ENCODE measurements around the gene PDE7B. TPM values are rescaled to one million over a fixed set of nuclear protein-coding genes. Genes with fewer than 3 reads are reported as not detected.

Gene PDE7B
- total and polyA plus RNA-seq, 2 donors (not counting 1 experiment from before 2014, with no cell fraction given): 7.9 to 21.5 TPM

GRCh38 chr6:135850882-135851281, 619 bp upstream of the PDE7B start:
- DNase-seq (ENCODE audit: low read depth in 2 of 2): no peak
- no peaks in the 10 kb centered on the region for H3K27me3 ChIP-seq (ENCODE audit: control insufficient read depth, insufficient read depth, low read length)
- H2AFZ ChIP-seq (ENCODE audit: low read length): no peak overlapping the region
- H3K4me1 ChIP-seq (ENCODE audit: control insufficient read depth, extremely low read depth, insufficient read depth, low read length): peaks cover 3% of the 10 kb centered on the region
- H3K79me2 ChIP-seq (ENCODE audit: control insufficient read depth, insufficient read depth, low read length): no peaks in the 10 kb centered on the region
- peak overlapping the region; percentile 33 for H3K4me2 ChIP-seq (ENCODE audit: extremely low read depth, insufficient read depth, low read length)
- peak overlapping the region; percentile 50 for H3K27ac ChIP-seq (ENCODE audit: insufficient read depth, low read length)
- H4K20me1 ChIP-seq (ENCODE audit: control insufficient read depth, extremely low read depth, insufficient read depth, low read length): no peaks in the 10 kb centered on the region
- TF ChIP-seq EZH2 (IDR thresholded peaks at IDR 0.05; ENCODE audit: low read length, missing control alignments) (no peak), CTCF (conservative IDR thresholded peaks at IDR 0.05 in 1 of 2, IDR thresholded peaks at IDR 0.05 in 1 of 2; ENCODE audit: low read depth in 1 of 2, low read length in 2 of 2) (no peak)
- H3K36me3 ChIP-seq (ENCODE audit: control insufficient read depth, insufficient read depth, low read length): no peaks in the 10 kb centered on the region
- H3K9me3 ChIP-seq (ENCODE audit: control insufficient read depth, insufficient read depth, low read depth, low read length): no peaks in the 10 kb centered on the region
- H3K4me3 ChIP-seq (replicated peaks in 1 of 4; ENCODE audit: control extremely low read depth in 1 of 4, insufficient read depth in 1 of 4, low read depth in 3 of 4, low read length in 4 of 4): peak overlapping the region in 1 of 4 experiments; percentile 18
- H3K9ac ChIP-seq (ENCODE audit: insufficient read depth, low read length): no peak overlapping the region

- Histone ChIP-seq H3K9me3 (ENCODE audit: control insufficient read depth, insufficient read depth, low read depth, low read length) (no peaks in the 10 kb centered on the region), H3K4me3 (replicated peaks in 1 of 4; ENCODE audit: control extremely low read depth in 1 of 4, insufficient read depth in 1 of 4, low read depth in 3 of 4, low read length in 4 of 4) (peak overlapping the region; percentile 5 to 86 (median 52)), H3K27me3 (ENCODE audit: control insufficient read depth, insufficient read depth, low read length) (no peaks in the 10 kb centered on the region), H3K9ac (ENCODE audit: insufficient read depth, low read length) (no peak overlapping the region), H3K79me2 (ENCODE audit: control insufficient read depth, insufficient read depth, low read length) (no peaks in the 10 kb centered on the region), H3K4me2 (ENCODE audit: extremely low read depth, insufficient read depth, low read length) (peak overlapping the region; percentile 82), H3K4me1 (ENCODE audit: control insufficient read depth, extremely low read depth, insufficient read depth, low read length) (peaks cover 3% of the 10 kb centered on the region), H3K36me3 (ENCODE audit: control insufficient read depth, insufficient read depth, low read length) (no peaks in the 10 kb centered on the region), H2AFZ (ENCODE audit: low read length) (no peak overlapping the region), H3K27ac (ENCODE audit: insufficient read depth, low read length) (no peak overlapping the region), H4K20me1 (ENCODE audit: control insufficient read depth, extremely low read depth, insufficient read depth, low read length) (no peaks in the 10 kb centered on the region)
- peak in 1 of 2 donors; percentile 42 for DNase-seq (ENCODE audit: low read depth in 2 of 2)
- no peak for TF ChIP-seq CTCF (conservative IDR thresholded peaks at IDR 0.05 in 1 of 2, IDR thresholded peaks at IDR 0.05 in 1 of 2; ENCODE audit: low read depth in 1 of 2, low read length in 2 of 2)
- no peak for TF ChIP-seq EZH2 (IDR thresholded peaks at IDR 0.05; ENCODE audit: low read length, missing control alignments)
Measured at GRCh38 chr6:135852746-135853145, 1.2 kb downstream of the PDE7B start.

GRCh38 chr6:135853227-135853626, 1.7 kb downstream of the PDE7B start:
- Histone ChIP-seq H3K27me3 (ENCODE audit: control insufficient read depth, insufficient read depth, low read length) (no peaks in the 10 kb centered on the region), H3K9me3 (ENCODE audit: control insufficient read depth, insufficient read depth, low read depth, low read length) (no peaks in the 10 kb centered on the region), H3K79me2 (ENCODE audit: control insufficient read depth, insufficient read depth, low read length) (no peaks in the 10 kb centered on the region), H3K36me3 (ENCODE audit: control insufficient read depth, insufficient read depth, low read length) (no peaks in the 10 kb centered on the region), H2AFZ (ENCODE audit: low read length) (no peak overlapping the region), H3K4me1 (ENCODE audit: control insufficient read depth, extremely low read depth, insufficient read depth, low read length) (peaks cover 3% of the 10 kb centered on the region), H3K9ac (ENCODE audit: insufficient read depth, low read length) (no peak overlapping the region), H3K4me2 (ENCODE audit: extremely low read depth, insufficient read depth, low read length) (peak overlapping the region; percentile 82), H3K4me3 (replicated peaks in 1 of 4; ENCODE audit: control extremely low read depth in 1 of 4, insufficient read depth in 1 of 4, low read depth in 3 of 4, low read length in 4 of 4) (peak overlapping the region in 3 of 4 experiments; percentile 41 to 86 (median 63)), H4K20me1 (ENCODE audit: control insufficient read depth, extremely low read depth, insufficient read depth, low read length) (no peaks in the 10 kb centered on the region), H3K27ac (ENCODE audit: insufficient read depth, low read length) (no peak overlapping the region)
- TF ChIP-seq EZH2 (IDR thresholded peaks at IDR 0.05; ENCODE audit: low read length, missing control alignments): no peak
- DNase-seq (ENCODE audit: low read depth in 2 of 2): peak; percentile 36 to 44

Measured in fibroblast of lung (primary cell).